Fibroblast of lung (primary cell): ENCODE results near the gene MAP6.

Experiments
- CTCF ChIP-seq, 2 donors: IDR thresholded peaks in 1 of 2; conservative IDR thresholded peaks in 1 of 2; 1 replicate in 1 of 2; 2 replicates in 1 of 2; pipeline ENCODE4 v1.5.1; 2011 to 2012; ENCODE audit warnings: low read length in 2 of 2, control low read depth in 1 of 2, inconsistent platforms in 1 of 2, low read depth in 1 of 2, mild to moderate bottlenecking in 1 of 2
- EZH2 ChIP-seq: IDR thresholded peaks from 2 replicates; pipeline ENCODE4 v1.5.1; 2012; ENCODE audit warnings: low read length, control low read depth, mild to moderate bottlenecking; ENCODE audit errors: missing control alignments

GRCh38 chr11:75574698-75575602 lies 93.9 kb downstream of the MAP6 start:
- peak; percentile 30 to 42 for TF ChIP-seq CTCF (conservative IDR thresholded peaks at IDR 0.05 in 1 of 2, IDR thresholded peaks at IDR 0.05 in 1 of 2; ENCODE audit: low read depth in 1 of 2, low read length in 2 of 2)
- no peak for TF ChIP-seq EZH2
